GM18517 (cell line): ENCODE data around the gene SPIRE1.
"Not testable (repeated sequence)": the region's sequence is repeated elsewhere in the genome, so short reads cannot be mapped to it uniquely, and the experiment has no call there.

ENCODE experiments used
- ATAC-seq: cut with Tn5 transposase; IDR thresholded peaks from one replicate; pipeline ENCODE4 v1.9.1; 2021; ENCODE audit warnings: mild to moderate bottlenecking, moderate library complexity; ENCODE audit not compliant: unreplicated experiment

SPIRE1 gene

GRCh38 chr18:12647773-12648172 lies 10.1 kb downstream of the SPIRE1 start:
- no peak for ATAC-seq

- no peak for ATAC-seq
Measured at GRCh38 chr18:12645751-12646203, 12.1 kb downstream of the SPIRE1 start.

DNA sequence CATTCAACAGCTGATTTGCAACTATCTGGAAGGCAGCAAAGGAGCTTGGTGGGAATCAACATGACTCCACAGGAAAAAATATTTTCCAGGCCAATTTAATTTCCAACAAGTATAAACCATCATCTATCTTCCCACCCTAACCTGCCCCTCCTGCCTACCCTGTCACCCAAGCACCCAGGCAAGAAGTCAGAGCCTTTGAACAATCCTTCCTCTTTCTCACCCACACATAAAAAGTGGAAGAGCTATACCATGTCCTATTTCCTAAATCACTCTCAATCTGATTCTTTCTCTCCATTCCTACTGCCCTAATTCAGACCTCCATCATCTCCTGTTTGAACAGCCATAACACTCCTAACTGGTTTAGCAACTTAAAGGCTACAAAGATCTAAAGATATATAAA lies 12.7 kb downstream of the SPIRE1 start:
- no peak for ATAC-seq

- ATAC-seq: not testable (repeated sequence)
Measured at GRCh38 chr18:12643756-12644155, 14.2 kb downstream of the SPIRE1 start.

DNA sequence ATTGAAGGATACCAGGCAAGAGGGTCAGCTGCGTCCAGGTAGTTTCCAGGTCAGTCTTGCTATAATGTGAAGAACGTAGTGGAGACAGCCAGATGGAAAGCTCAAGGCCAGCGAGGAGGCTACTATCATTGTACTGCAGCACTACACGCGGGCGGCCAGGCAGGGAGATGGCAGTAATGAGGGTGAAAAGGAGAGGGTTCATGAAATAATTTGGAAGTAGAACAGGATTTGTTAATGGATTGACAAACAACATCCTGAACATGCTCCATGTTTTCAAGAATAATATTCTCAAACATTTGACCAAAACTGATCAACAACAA lies 17.1 kb downstream of the SPIRE1 start:
- ATAC-seq: no peak

GRCh38 chr18:12639990-12640880 lies 17.7 kb downstream of the SPIRE1 start:
- ATAC-seq: no peak

- ATAC-seq: no peak
Measured at GRCh38 chr18:12638644-12639124, 19.2 kb downstream of the SPIRE1 start.

- ATAC-seq: no peak
Measured at GRCh38 chr18:12637901-12638643, 19.8 kb downstream of the SPIRE1 start.

DNA sequence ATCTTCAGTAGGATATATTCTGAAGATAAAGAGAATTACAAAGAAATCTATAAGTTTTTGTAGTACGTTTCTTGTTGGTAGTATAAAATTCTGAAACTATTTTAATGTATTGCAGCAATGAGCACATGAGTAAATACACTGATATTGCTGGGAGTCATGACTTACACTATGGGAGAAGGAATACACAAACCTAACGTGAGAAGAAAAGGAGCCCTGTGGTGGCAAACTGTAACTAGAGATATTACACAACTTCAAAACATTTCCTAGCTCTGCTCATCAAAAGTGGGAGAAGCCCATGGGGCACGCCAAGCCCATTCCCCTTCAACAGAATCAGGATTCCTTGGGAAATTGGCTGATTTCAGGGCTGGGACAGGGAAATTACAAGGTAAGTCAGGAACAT lies 20.5 kb downstream of the SPIRE1 start:
- ATAC-seq: no peak

DNA sequence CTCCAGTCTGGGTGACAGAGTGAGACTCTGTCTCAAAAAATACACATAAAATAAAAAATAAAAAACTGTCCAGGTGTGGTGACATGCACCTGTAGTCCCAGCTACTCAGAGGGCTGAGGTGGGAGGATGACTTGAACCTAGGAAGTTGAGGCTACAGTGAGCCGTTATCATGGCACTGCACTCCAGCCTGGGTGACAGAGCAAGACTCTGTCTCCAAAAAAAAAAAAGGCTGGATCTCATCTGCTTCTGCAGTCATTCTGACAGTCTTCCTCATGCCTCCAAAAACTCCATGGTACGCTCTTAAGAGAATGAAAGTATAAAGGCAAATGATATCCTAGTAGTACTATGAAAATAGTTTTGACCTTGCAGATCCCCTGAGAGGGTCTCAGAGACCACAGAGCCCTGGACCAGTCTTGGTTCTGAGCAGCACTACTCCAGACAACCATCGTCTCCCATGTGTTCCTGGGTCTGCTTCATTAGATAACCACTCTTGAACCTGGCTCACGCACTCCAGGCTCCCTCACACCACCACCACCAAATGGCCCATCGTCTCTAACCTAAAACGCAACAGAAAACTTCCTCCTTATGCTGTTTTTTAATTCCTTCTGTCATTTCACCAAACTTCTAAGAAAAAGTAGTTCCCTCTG lies 26.0 kb downstream of the SPIRE1 start:
- ATAC-seq: no peak

GRCh38 chr18:12630136-12630535 lies 27.8 kb downstream of the SPIRE1 start:
- ATAC-seq: no peak

- no peak for ATAC-seq
Measured at GRCh38 chr18:12628706-12629702, 28.9 kb downstream of the SPIRE1 start.

DNA sequence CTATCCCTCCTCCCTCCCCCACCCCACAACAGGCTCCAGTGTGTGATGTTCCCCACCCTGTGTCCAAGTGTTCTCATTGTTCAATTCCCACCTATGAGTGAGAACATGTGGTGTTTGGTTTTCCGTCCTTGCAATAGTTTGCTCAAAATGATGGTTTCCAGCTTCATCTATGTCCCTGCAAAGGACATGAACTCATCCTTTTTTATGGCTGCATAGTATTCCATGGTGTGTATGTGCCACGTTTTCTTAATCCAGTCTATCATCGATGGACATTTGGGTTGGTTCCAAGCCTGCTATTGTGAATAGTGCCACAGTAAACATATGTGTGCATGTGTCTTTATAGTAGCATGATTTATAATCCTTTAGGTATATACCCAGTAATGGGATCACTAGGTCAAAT lies 30.7 kb downstream of the SPIRE1 start:
- ATAC-seq: not testable (repeated sequence)

DNA sequence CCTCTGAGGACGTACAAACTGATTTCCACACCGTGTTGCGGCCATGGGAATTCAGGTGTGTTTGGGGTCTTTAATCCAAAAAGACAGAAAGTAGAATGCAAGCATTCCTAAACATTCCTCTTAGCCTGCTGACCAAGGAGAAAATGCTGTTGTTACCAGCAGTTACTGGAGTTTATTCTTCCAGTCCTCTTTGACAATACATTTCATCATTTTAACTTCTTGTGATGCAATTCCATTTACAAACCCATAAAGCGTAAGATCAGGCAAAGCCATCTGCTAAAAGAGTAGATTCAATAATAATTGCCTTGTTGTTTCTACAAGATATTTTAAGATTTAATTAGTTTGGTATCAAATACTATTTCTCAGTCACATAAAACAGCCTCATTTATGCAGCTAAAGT lies 32.7 kb downstream of the SPIRE1 start:
- ATAC-seq: no peak

DNA sequence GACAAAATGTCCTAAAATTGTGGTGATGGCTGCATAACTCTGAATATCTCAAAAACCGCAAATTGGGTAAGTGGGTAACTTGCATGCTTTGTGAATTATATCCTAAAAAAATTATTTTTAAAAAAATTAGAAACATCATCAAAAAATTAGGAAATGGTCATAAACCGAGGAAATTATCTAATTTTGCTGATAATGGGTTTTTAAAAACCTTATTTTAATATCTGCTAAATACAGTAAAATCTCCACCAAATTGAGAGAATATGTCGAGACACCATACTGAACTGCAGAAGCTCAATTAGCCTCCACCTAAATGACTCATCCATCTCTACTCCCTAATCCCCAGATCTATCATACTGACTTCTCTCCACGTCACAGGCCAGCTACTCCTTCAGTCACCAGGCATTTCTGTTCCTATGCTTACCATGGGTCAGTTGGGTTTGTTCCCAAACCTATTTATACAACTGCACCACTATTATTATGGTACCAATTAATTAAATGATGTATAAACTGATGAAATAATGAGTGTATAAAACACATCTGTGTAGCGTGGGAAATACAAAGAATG lies 36.1 kb downstream of the SPIRE1 start:
- no peak for ATAC-seq

- no peak for ATAC-seq
Measured at GRCh38 chr18:12615748-12616147, 42.2 kb downstream of the SPIRE1 start.

GRCh38 chr18:12608301-12608700 lies 49.6 kb downstream of the SPIRE1 start:
- ATAC-seq: no peak

DNA sequence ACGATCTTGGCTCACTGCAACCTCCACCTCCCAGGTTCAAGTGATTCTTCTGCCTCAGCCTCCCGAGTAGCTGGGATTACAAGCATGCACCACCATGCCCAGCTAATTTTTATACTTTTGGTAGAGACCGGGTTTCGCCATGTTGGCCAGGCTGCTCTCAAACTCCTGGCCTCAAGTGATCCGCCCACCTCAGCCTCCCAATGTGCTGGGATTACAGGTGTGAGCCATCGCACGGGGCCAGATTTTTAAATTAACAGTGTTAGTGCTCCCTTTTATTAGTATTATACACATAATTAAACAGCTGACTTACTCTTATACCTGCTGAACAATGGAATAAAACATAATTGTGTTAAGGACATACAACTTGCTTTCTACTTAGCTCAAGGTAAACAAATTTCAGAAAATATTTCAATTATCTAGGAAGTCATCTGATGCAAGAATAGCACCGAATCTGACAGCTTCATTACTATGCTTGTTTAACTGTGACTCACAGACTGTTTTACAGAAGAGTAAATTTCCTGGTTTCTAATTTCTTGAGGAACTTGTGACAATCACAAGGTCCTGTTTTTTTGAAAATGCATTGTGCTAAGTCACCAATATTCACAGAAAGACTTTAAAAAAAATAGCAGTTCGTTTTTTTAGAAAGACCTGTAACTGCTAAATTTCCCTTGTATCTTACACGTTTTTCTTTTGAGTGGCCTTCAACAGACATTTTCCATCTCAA lies 51.2 kb downstream of the SPIRE1 start:
- ATAC-seq: no peak

DNA sequence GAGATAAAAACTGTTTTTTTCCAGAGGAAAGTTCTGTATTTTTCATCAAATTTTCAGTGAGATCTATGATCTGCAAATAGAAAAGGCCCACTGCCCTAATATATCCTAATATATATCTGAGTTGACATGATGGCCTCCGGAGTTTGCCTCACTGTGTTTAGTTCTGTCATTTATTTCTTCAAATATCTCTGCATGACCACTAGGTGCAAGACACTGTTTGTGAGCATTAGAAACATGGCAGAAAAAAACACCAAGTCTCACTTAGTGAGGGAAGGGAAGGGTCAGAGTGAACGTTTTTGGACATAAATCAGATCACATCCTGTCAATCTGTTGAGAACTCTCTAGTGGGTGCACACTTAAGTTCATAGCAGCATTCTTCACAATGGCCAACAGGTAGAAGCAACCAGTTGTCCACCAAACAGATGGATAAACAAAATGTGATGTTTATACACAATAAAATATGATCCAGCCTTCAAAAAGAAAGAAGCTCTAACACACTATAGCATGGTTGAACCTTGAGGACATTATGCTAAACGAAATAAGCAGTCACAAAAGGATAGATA lies 53.4 kb downstream of the SPIRE1 start:
- ATAC-seq: no peak
